ENCODE data around the gene ARMC7.

The ARMC7 gene

DNA sequence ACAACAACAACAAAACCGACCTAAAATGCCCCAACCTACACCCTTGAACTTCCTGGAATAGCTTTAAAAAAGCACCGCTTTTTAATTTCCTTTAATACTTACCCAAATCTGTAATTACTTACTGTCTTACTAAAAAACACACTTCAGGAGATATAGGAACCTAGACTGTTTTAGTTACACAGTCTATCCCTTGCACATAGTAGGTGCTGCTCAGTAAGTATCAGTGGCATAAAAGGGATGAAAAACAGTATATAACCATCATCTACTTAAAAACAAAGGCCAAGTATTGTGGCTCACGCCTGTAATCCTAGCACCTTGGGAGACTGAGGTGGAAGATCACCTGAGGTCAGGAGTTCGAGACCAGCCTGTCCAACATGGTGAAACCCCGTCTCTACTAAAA lies 66.9 kb downstream of the ARMC7 start:
- no peak overlapping the region for H3K4me3 ChIP-seq (ENCODE audit: low read depth, low read length)
- H3K27me3 ChIP-seq (ENCODE audit: control insufficient read depth, insufficient read depth, low read length): no peaks in the 10 kb centered on the region
- H3K9ac ChIP-seq (ENCODE audit: low read depth, low read length): no peak overlapping the region
- no peaks in the 10 kb centered on the region for H3K9me3 ChIP-seq (ENCODE audit: control insufficient read depth, insufficient read depth, low read length)
- H3K4me1 ChIP-seq (ENCODE audit: control insufficient read depth, insufficient read depth, low read length): peaks cover 6% of the 10 kb centered on the region
- H3K36me3 ChIP-seq (ENCODE audit: control insufficient read depth, insufficient read depth, low read length): peaks cover 47% of the 10 kb centered on the region

DNA sequence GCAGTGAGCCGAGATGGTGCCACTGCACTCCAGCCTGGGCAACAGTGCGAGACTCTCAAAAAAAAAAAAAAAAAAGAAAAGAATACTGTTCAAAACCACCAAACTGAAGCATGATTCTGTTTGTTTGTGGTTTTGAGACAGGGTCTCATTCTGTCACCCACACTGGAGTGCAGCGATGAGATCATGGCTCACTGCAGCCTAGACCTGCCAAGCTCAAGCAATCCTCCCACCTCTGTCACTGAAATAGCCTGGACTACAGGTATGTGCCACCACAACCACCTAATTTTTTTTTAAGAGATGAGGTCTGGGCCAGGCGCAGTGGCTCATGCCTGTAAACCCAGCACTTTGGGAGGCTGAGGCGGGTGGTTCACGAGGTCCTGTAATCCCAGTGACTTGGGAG lies 68.7 kb downstream of the ARMC7 start:
- Histone ChIP-seq H3K9ac (ENCODE audit: low read depth, low read length) (no peak overlapping the region), H3K9me3 (ENCODE audit: control insufficient read depth, insufficient read depth, low read length) (no peaks in the 10 kb centered on the region), H3K27me3 (ENCODE audit: control insufficient read depth, insufficient read depth, low read length) (no peaks in the 10 kb centered on the region), H3K36me3 (ENCODE audit: control insufficient read depth, insufficient read depth, low read length) (peaks cover 43% of the 10 kb centered on the region), H3K4me1 (ENCODE audit: control insufficient read depth, insufficient read depth, low read length) (peaks cover 6% of the 10 kb centered on the region), H3K4me3 (ENCODE audit: low read depth, low read length) (no peak overlapping the region)
